ENCODE data around the gene C7.

GRCh38 chr5:40939753-40940152 is 30.5 kb downstream of the C7 start:
- TF ChIP-seq, protein P1, sequence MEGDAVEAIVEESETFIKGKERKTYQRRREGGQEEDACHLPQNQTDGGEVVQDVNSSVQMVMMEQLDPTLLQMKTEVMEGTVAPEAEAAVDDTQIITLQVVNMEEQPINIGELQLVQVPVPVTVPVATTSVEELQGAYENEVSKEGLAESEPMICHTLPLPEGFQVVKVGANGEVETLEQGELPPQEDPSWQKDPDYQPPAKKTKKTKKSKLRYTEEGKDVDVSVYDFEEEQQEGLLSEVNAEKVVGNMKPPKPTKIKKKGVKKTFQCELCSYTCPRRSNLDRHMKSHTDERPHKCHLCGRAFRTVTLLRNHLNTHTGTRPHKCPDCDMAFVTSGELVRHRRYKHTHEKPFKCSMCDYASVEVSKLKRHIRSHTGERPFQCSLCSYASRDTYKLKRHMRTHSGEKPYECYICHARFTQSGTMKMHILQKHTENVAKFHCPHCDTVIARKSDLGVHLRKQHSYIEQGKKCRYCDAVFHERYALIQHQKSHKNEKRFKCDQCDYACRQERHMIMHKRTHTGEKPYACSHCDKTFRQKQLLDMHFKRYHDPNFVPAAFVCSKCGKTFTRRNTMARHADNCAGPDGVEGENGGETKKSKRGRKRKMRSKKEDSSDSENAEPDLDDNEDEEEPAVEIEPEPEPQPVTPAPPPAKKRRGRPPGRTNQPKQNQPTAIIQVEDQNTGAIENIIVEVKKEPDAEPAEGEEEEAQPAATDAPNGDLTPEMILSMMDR (IDR thresholded peaks at IDR 0.05; ENCODE audit: insufficient read depth, low read length) = no peak
- no peak for TF ChIP-seq POLR2AphosphoS5 (IDR thresholded peaks at IDR 0.05; ENCODE audit: low read depth)
